SK-MEL-5 (cell line): Measurements from ENCODE around the gene NCOA7. TPM values are rescaled to one million over a fixed set of nuclear protein-coding genes. Genes with fewer than 3 reads are reported as not detected.
"Not testable (repeated sequence)": the region's sequence is repeated elsewhere in the genome, so short reads cannot be mapped to it uniquely, and the experiment has no call there.

Source experiments
- DNase-seq: peaks from one replicate; pipeline ENCODE4 v3.0.0-alpha.2; 2016; ENCODE audit warnings: low read depth, low spot score
- in situ Hi-C: cut with HindIII; loops from 2 replicates; pipeline ENCODE4 v1.10.0; 2016; ENCODE audit warnings: low sequenced_read_pairs, high pct_unique_total_duplicates, low pct_unique_long_range_greater_than_20kb
- total RNA-seq: library from RNA; depleted of rRNA; stranded (reverse); fragments of >200 nt; shearing (Covaris generic); gene quantifications from 2 replicates; pipeline ENCODE4 v1.2.3, GENCODE V29; 2014

Gene NCOA7
- total RNA-seq, 1 experiment from 2014 or later: 23.7 TPM

DNA sequence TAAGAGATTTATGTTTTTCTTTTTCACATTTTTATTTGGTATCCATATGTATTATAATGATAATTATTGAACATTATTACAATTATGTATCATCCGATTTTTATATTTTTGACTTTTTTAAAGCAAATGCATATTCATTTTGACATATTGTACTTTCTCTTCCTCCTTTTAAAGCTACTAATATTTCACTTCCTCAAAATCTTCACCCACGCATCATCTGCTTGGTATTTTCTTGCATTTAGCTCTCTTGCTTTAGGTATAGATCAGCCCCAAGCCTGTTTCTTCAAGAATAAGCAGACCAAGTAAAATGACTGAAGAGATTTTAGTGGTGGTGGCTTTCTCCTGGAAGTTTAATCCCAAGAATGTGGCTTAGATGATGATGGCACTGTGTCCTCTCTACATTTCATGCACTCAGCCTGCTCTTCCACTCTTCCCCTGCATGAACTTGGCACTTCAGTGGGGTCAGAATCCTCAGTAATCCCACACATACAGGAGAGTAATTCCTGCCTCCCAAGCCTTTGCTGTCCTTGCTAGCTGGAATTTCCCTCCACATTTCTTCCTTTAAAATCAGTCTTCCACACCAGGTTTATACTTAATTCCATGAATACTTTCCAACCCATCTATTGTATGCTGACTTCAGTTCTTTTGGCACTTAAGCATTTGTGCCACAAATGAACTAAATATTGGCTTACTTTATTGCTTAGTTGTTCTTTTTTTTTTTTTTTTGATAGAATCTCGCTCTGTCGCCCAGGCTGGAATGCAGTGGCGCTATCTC is 8.2 kb downstream of the NCOA7 start:
- no peak for DNase-seq
- in situ Hi-C loops: no loop called here

GRCh38 chr6:125802383-125802782 is 11.6 kb downstream of the NCOA7 start:
- in situ Hi-C loops: no loop called here
- no peak for DNase-seq

DNA sequence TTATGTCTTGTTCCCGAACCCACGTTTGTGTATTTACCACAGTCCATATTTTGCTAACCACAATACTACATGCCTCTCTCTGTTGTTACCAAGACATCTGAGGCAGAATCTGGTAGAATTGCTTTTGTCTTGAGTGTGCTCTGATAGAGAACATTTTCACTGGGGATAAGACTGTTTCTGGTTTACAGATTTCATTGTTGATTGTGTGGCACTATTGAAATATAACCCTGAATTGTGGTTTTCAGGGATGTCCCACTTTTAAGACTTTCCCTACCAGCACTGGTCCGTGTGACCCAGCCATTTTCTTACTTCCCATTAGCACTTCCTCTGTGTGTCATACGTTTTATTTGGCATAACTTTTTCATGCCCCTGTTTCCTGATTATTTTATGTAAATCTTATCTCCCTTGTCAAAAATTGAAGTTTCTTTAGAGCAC is 12.2 kb downstream of the NCOA7 start:
- no peak for DNase-seq
- in situ Hi-C loops: no loop called here

GRCh38 chr6:125804264-125804663 is 13.5 kb downstream of the NCOA7 start:
- no peak for DNase-seq
- in situ Hi-C loops: no loop called here

DNA sequence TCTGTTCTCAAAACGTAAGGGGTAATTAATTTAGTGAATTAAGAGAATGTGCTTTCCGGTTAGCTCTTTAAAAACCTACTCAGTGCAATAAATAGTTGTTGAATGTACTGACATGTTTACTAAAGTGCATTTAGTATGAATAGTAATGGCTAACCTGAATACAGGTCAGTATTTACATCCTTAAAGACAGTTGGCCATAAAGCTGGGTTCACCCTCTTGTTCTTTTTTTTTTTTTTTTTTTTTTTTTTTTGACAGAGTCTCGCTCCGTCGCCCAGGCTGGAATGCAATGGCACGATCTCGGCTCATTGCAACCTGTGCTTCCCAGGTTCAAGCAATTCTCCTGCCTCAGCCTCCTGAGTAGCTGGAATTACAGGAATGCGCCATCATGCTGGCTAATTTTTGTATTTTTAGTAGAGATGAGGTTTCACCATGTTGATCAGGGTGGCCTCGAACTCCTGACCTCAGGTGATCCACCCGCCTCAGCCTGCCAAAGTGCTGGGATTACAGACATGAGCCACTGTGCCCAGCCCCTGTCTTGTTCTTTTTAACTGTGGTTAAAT is 14.2 kb downstream of the NCOA7 start:
- in situ Hi-C loops, DNase-seq: not testable (repeated sequence)

- no peak for DNase-seq
- in situ Hi-C loops: no loop called here
Measured at GRCh38 chr6:125806813-125807212, 16.1 kb downstream of the NCOA7 start.

DNA sequence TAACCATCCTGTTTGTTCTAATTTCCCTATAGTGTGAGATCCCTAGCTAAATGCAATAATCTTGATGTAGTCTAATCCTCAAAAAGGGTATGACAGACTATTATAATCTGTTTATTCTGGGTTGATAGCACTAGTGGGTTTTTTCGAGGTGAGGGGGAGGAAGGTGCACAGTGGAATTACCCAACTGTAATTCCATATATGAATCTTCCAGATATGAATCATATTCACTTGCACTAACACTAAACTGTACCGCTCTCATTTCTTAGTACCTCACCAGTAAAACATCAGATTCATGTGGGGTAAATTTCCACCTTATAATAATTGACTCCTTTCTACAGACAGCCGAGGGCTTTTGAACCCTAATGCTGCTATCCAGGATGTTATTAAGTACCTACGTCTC is 16.5 kb downstream of the NCOA7 start:
- no peak for DNase-seq
- in situ Hi-C loops: no loop called here

GRCh38 chr6:125808060-125808459 is 17.3 kb downstream of the NCOA7 start:
- in situ Hi-C loops: no loop called here
- no peak for DNase-seq

DNA sequence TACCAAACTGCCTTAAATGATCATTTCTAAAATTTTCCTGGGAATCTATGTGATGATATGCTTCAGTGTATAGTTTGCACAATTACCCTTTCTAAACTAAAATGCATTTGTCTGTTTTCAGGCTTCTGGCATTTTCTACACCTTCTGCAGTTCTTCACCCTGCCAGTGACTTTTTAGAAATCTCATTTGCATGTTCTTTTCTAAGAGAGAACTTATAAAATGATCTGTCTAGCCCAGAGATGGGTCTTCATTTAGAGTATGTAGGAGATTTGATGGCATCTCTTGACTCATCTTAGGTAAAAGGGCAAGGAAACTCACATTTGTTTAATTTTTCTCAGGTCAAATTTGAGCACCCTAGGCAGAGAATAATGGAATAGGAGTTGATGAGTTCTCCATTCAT is 17.8 kb downstream of the NCOA7 start:
- in situ Hi-C loops: no loop called here
- DNase-seq: no peak

- in situ Hi-C loops: no loop called here
- no peak for DNase-seq
Measured at GRCh38 chr6:125809570-125810170, 18.9 kb downstream of the NCOA7 start.

DNA sequence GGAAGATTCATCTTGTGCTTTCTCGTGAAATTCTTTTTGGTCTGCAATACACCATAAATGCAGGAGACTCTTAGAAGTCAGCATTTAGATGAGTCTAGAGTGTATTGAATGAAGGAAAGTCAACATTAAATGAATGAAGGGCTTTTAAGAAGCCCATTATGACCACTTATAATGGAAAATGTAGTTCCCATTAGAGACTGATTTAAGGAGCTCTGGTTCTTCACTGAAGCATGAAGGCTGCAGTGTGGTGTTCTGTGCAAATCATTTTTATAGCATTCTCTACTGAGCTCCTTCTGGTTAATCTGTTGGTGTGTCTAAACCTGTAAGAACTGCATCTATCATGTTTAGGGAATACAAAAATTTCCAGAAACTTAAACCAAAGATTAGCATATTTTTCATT is 19.7 kb downstream of the NCOA7 start:
- in situ Hi-C loops: no loop called here
- no peak for DNase-seq

DNA sequence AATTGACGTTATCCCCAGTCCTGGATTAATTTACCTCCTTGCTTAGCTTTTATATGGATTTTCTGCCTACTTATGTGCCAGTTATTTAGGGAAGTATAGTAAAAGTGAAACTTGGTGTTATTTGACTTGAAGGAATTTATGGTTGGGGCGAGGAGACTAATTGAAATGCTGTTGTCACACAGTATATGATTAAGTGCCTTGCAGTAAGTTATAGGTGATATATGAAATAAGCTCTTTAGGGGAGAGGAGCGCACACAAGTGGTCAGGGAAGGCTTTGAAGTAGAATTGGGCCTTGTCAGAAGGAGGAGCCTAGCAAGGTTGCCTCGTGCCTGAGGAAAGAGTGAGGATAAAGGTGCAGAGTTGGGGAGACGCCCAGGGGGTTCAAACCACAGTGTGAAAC is 20.5 kb downstream of the NCOA7 start:
- in situ Hi-C loops: no loop called here
- no peak for DNase-seq

GRCh38 chr6:125812394-125813292 is 21.9 kb downstream of the NCOA7 start:
- no peak for DNase-seq
- in situ Hi-C loops: no loop called here

DNA sequence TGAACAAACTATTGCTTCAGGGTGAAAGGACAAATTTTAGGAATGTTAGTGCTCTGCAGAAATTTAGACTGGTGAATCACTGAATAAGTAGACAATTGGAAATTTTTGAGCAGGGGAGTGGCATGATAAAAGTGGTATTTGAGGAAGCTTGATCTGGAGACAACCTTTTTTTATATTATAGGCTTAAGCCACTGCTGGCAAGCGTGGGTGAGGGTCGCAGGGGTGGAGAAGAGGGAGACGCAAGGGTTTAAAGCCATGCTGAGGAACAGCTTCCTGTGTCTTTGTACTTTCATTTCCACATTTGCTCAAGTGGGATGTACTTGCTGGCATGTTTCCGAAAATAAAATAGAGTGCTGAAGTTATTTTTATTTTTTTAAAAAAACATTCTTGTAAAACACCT is 23.7 kb downstream of the NCOA7 start:
- no peak for DNase-seq
- in situ Hi-C loops: no loop called here

GRCh38 chr6:125815080-125815910 is 24.5 kb downstream of the NCOA7 start:
- DNase-seq: no peak
- in situ Hi-C loops: no loop called here

DNA sequence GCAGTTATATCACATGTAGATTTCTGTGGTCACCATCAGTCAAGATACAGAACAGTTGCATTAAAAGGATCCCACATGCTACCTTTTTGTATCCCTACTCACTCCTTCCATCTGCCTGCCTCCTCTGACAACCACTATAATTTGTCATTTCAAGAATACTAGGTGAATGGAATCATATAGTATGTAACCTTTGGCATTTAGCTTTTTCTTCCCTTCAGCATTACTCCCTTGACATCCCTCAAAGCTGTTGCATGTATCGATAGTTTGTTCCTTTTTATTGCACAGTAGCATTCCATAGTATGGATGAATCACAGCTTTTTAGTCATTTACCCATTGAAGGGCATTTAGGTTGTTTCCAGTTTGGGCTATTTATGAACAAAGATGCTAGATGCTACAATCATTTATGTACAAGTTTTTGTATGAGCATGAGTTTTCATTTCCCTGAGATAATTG is 26.1 kb downstream of the NCOA7 start:
- no peak for DNase-seq
- in situ Hi-C loops: no loop called here

GRCh38 chr6:125818225-125818657 is 27.5 kb downstream of the NCOA7 start:
- in situ Hi-C loops: no loop called here
- DNase-seq: no peak
